Upper lobe of left lung (tissue), 4 donors: ENCODE data around the gene SUSD5.

Experiments
- EP300 ChIP-seq, 4 donors: sonication (generic); formaldehyde crosslinking; IDR thresholded peaks; one replicate each; pipeline ENCODE4 v1.5.1; 2017; ENCODE audit warnings: antibody characterized with exemption in 4 of 4, control low read depth in 2 of 4
- POLR2A ChIP-seq, 4 donors: fragments of 450-650 bp; IDR thresholded peaks; one replicate each; pipeline ENCODE4 v1.5.1; 2016 to 2017; ENCODE audit warnings: antibody characterized with exemption in 4 of 4, mild to moderate bottlenecking in 2 of 4
- POLR2AphosphoS5 ChIP-seq, 2 donors: sonication (generic); formaldehyde crosslinking; IDR thresholded peaks; one replicate each; pipeline ENCODE4 v1.5.1; 2017; ENCODE audit warnings: antibody characterized with exemption in 2 of 2
- TF ChIP-seq, protein P1 (sequence below), 6 experiments: fragments of 450-650 bp in 4 of 6; fragments of 200-600 bp in 2 of 6; sonication (generic) in 2 of 6; IDR thresholded peaks; one replicate each; pipeline ENCODE4 v1.5.1; 2016 to 2019; ENCODE audit warnings: antibody characterized with exemption in 6 of 6

DNA sequence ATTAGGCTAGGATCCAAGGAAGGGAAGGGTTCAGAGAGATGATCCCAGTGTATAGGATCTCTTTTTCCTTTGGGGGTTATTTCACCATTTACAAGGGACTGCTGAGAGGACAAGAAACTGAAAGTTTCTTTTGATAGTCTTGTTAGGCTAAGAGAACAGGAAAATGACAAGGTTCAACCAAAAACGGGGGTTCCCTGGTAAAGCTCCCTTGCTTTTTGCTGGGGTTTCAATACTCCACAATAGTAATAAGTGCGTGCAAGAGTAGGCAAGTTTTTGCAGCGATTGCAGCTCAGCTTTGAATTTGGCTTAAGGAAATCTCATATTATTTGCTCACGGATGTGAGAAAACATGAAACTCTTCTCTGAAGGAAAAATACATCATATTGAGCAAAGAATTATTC, 18.8 kb upstream of the SUSD5 start:
- TF ChIP-seq, protein P1, sequence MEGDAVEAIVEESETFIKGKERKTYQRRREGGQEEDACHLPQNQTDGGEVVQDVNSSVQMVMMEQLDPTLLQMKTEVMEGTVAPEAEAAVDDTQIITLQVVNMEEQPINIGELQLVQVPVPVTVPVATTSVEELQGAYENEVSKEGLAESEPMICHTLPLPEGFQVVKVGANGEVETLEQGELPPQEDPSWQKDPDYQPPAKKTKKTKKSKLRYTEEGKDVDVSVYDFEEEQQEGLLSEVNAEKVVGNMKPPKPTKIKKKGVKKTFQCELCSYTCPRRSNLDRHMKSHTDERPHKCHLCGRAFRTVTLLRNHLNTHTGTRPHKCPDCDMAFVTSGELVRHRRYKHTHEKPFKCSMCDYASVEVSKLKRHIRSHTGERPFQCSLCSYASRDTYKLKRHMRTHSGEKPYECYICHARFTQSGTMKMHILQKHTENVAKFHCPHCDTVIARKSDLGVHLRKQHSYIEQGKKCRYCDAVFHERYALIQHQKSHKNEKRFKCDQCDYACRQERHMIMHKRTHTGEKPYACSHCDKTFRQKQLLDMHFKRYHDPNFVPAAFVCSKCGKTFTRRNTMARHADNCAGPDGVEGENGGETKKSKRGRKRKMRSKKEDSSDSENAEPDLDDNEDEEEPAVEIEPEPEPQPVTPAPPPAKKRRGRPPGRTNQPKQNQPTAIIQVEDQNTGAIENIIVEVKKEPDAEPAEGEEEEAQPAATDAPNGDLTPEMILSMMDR (IDR thresholded peaks at IDR 0.05), result no peak
- TF ChIP-seq POLR2A (IDR thresholded peaks at IDR 0.05) (no peak), POLR2AphosphoS5 (IDR thresholded peaks at IDR 0.05) (no peak), EP300 (IDR thresholded peaks at IDR 0.05) (no peak)
